HG02938 (cell line): Measurements from ENCODE around the gene NR2F2.

ENCODE experiments used
- ATAC-seq: cut with Tn5 transposase; IDR thresholded peaks from one replicate; pipeline ENCODE4 v1.9.1; 2021; ENCODE audit warnings: mild to moderate bottlenecking, moderate library complexity; ENCODE audit not compliant: unreplicated experiment

The NR2F2 gene

DNA sequence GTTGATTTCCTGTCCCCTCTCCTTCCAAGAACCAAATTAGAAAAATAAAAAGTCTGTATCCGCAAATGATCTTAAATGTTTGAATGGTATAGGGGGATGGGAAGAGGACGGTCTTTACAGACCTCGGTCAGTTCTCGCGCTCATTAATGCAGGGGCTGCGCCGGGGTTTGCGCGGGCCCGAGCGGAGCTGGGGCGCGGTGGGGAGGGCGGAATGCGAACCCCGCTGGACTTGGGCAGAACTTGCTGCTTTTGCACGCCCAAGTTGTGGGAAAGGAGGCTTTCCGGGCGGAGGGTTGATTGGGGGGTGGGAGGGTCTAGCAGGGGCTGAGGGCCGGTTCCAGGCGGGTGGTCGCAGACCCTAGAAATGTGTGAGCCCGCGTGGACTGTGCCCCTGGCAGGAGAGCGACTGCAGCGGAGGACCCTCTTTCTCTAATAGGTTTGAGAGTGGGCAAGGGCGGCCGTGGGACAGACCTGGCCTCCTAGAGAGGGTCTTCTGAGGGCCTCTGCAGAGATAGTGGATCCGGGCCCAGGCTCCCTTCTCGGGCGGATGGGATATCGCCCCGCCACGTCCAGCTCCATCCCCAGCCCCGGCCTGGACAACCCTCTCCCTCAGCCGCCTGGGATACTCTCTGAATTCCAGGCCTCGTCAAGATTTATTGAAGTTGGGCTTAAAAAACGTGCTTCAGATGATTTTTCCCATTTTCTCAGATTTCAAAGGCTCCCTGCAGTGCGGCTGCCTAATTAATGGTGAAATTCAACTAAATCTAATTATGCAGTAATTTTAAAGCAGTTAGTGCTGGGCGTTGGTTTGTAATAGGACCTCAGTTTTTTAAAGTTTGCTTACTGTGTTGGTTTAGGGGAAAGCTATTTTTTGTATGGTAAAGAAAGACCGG lies 11.3 kb downstream of the NR2F2 start:
- no peak for ATAC-seq

GRCh38 chr15:96342406-96343112 lies 12.1 kb downstream of the NR2F2 start:
- ATAC-seq: no peak

- ATAC-seq: no peak
These were observed 12.9 kb downstream of the NR2F2 start for GRCh38 chr15:96343113-96344059.

GRCh38 chr15:96344060-96344705 lies 13.7 kb downstream of the NR2F2 start:
- ATAC-seq: no peak

GRCh38 chr15:96344706-96345559 lies 14.4 kb downstream of the NR2F2 start:
- no peak for ATAC-seq

GRCh38 chr15:96345560-96346399 lies 15.3 kb downstream of the NR2F2 start:
- ATAC-seq: peak; percentile 58

- ATAC-seq: no peak
These were observed 16.0 kb downstream of the NR2F2 start for GRCh38 chr15:96346409-96346970.

GRCh38 chr15:96347181-96348111 lies 16.9 kb downstream of the NR2F2 start:
- ATAC-seq: no peak

GRCh38 chr15:96348112-96349027 lies 17.9 kb downstream of the NR2F2 start:
- no peak for ATAC-seq

DNA sequence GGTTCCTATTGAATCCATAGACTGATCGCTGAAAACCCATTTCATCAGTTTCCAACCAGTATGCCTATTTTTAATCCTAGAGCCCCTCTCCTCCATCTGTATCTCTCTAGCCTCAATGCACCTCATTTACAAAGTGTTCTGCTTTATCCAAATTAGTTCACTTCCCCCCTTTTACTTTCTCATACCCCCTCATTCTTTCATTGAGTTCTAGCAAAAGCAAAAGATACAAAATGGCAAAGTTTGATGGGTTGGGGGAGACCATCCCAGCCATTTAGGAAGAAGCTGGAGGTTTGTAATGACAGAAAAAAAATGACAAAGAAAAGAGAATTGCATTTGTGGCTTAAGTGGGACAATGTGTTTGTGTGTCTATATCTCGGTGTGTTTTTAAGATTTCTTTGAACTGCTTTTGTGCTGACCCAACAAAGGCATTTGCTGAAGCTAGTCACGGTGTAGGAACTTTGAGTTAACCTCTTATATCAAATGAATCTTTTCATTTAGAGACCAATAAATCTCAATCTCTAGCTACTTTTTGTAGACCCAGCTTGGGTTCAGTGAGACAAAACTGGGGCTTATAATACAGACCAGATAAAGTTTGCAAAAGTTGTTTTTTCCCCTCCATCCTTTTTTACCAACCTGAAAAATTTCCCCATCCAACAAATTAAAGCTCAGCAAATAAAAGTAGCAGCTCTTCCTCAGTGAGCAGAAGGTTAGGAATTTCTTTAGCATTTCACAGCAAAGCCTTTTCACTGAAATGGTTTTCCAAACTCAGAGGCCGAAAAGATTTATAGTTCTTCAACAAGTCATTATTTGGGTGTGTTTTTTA lies 18.7 kb downstream of the NR2F2 start:
- no peak for ATAC-seq

DNA sequence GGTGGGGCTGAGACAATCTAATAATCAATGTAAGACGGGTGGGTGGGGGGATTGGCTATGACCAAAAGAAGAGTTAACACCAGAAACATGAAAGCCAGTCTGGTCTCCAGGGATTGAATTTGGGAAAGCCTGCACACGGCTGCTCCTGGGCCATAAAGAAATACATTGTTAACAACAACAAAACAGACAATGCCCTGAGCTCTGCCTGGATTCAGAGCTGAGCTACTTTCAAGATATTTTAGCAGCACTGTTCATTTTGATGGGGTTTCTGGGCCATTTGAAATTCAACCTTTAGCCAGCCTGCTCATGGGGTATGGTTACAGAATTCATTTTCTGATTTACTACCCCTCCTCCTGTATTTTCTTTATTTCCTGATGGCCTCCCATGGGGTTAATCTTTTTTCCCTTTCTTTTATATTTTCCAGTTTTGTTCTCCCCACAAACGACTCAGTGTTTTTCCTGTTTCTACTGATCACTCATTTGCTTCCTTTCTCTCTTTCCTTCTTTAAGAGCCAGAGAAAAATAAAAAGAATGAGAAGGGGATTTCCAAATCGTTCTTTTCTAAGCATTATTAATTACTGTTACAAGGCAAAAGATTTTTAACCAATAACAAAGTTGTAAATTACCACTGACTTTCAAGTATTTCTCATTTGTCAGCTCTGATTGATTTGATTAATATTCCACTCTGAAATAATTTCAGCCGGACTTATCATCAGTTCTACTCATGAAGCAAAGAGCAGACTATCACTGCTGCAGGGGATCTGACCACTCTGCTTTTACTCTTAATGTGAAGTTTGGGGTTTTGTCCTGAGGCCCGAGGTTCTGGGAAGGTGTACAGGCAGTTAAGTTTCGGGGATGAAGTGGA lies 19.6 kb downstream of the NR2F2 start:
- ATAC-seq: no peak

DNA sequence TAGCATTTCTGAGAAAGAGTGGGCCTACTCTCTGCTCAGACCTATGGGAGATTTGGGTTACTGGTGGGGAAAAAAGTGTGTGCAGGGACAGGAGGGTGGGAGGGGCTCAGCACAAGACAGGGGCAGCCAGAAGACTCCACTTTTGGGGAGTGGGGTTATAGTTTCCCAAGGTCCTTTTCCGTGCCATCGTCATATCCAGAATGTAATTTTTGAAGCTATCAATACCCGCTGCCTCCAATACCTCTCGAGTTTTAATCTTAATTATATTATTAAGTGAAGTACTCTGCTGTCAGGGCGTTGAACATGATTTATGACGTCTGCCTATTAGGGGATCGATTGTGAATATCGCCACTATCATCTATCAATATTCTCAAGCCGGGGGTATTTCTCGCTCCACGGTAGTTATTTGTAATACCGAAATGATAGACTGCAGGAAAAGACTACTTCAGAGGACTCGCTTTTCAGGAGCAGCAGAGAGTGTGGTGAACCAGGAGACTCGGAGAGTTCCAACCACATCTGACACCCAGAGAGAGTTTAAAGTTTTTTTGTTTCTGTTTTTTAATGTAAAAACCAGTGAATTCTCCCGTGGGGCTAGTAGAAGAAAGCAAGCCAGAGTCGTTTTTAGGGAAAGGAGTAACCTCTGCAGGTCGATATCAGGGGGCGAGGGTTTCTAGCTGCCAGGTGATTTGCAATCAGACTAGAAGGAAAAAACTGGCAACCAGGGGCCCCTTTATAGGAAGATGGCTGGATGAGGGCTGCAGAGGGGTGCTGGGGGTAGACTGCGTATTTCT lies 20.6 kb downstream of the NR2F2 start:
- ATAC-seq: no peak

- no peak for ATAC-seq
These were observed 21.5 kb downstream of the NR2F2 start for GRCh38 chr15:96351761-96352603.
